Stomach smooth muscle (tissue), 2 donors: ENCODE data around the gene ATG14.
"Not testable (repeated sequence)": the region's sequence is repeated elsewhere in the genome, so short reads cannot be mapped to it uniquely, and the experiment has no call there.

Experiments used
- H3K27ac ChIP-seq: one replicate; pipeline ENCODE4 v1.7.0; 2013; ENCODE audit warnings: mild to moderate bottlenecking, low read length, inconsistent platforms
- H3K27me3 ChIP-seq, 2 donors: one replicate each; pipeline ENCODE4 v1.7.0; 2013; ENCODE audit warnings: low read length in 2 of 2; ENCODE audit not compliant: insufficient read depth in 2 of 2, control insufficient read depth in 1 of 2
- H3K36me3 ChIP-seq, 2 donors: one replicate each; pipeline ENCODE4 v1.7.0; 2013; ENCODE audit warnings: low read length in 2 of 2; ENCODE audit not compliant: control insufficient read depth in 2 of 2, insufficient read depth in 2 of 2
- H3K4me1 ChIP-seq: one replicate; pipeline ENCODE4 v1.7.0; 2013; ENCODE audit warnings: low read length; ENCODE audit not compliant: control insufficient read depth, insufficient read depth
- H3K4me3 ChIP-seq, 2 donors: one replicate each; pipeline ENCODE4 v1.7.0; 2013; ENCODE audit warnings: low read length in 2 of 2
- H3K9ac ChIP-seq, 2 donors: one replicate each; pipeline ENCODE4 v1.7.0; 2013; ENCODE audit warnings: low read length in 2 of 2, mild to moderate bottlenecking in 1 of 2
- H3K9me3 ChIP-seq, 2 donors: one replicate each; pipeline ENCODE4 v1.7.0; 2013; ENCODE audit warnings: low read length in 2 of 2; ENCODE audit not compliant: control insufficient read depth in 2 of 2
- donor health status: healthy.
- donor health status: Pancreatic carcinoma.

The ATG14 gene

GRCh38 chr14:55387121-55387520 lies 24.5 kb downstream of the ATG14 start:
- Histone ChIP-seq H3K4me1 (no peaks in the 10 kb centered on the region), H3K9me3 (no peaks in the 10 kb centered on the region), H3K36me3 (peaks cover 17 to 28% of the 10 kb centered on the region in 2 donors), H3K27ac (no peak overlapping the region), H3K9ac (no peak overlapping the region), H3K4me3 (no peak overlapping the region), H3K27me3 (no peaks in the 10 kb centered on the region)

- H3K9me3 ChIP-seq: no peaks in the 10 kb centered on the region
- H3K27me3 ChIP-seq: no peaks in the 10 kb centered on the region
- no peak overlapping the region for H3K4me3 ChIP-seq
- H3K36me3 ChIP-seq: peaks cover 21 to 33% of the 10 kb centered on the region in 2 donors
- no peak overlapping the region for H3K9ac ChIP-seq
- H3K4me1 ChIP-seq: no peaks in the 10 kb centered on the region
- H3K27ac ChIP-seq: no peak overlapping the region
These were observed 25.4 kb downstream of the ATG14 start for GRCh38 chr14:55386037-55386808.

- Histone ChIP-seq H3K27me3 (no peaks in the 10 kb centered on the region), H3K27ac (no peak overlapping the region), H3K4me3 (no peak overlapping the region), H3K9me3 (no peaks in the 10 kb centered on the region), H3K4me1 (no peaks in the 10 kb centered on the region), H3K36me3 (peaks cover 31 to 43% of the 10 kb centered on the region in 2 donors), H3K9ac (no peak overlapping the region)
These were observed 27.1 kb downstream of the ATG14 start for GRCh38 chr14:55384536-55384935.

GRCh38 chr14:55383541-55384140 lies 28.0 kb downstream of the ATG14 start:
- Histone ChIP-seq H3K9ac (no peak overlapping the region), H3K9me3 (no peaks in the 10 kb centered on the region), H3K27ac (no peak overlapping the region), H3K4me1 (no peaks in the 10 kb centered on the region), H3K36me3 (peaks cover 33 to 46% of the 10 kb centered on the region in 2 donors), H3K4me3 (no peak overlapping the region), H3K27me3 (no peaks in the 10 kb centered on the region)

- H3K4me3 ChIP-seq, H3K27me3 ChIP-seq, H3K27ac ChIP-seq, H3K9ac ChIP-seq, H3K9me3 ChIP-seq, H3K4me1 ChIP-seq: not testable (repeated sequence)
- H3K36me3 ChIP-seq: peaks cover 35 to 46% of the 10 kb centered on the region in 2 donors
These were observed 28.6 kb downstream of the ATG14 start for GRCh38 chr14:55383056-55383466.

GRCh38 chr14:55382483-55382882 lies 29.1 kb downstream of the ATG14 start:
- H3K27ac ChIP-seq: no peak overlapping the region
- no peak overlapping the region for H3K4me3 ChIP-seq
- no peaks in the 10 kb centered on the region for H3K9me3 ChIP-seq
- no peak overlapping the region for H3K9ac ChIP-seq
- H3K36me3 ChIP-seq: peaks cover 37 to 47% of the 10 kb centered on the region in 2 donors
- no peaks in the 10 kb centered on the region for H3K27me3 ChIP-seq
- no peaks in the 10 kb centered on the region for H3K4me1 ChIP-seq

- Histone ChIP-seq H3K4me3 (no peak overlapping the region), H3K4me1 (no peaks in the 10 kb centered on the region), H3K36me3 (peaks cover 38 to 48% of the 10 kb centered on the region in 2 donors), H3K9ac (no peak overlapping the region), H3K9me3 (no peaks in the 10 kb centered on the region), H3K27ac (no peak overlapping the region), H3K27me3 (no peaks in the 10 kb centered on the region)
These were observed 30.1 kb downstream of the ATG14 start for GRCh38 chr14:55381561-55381960.

GRCh38 chr14:55381040-55381439 lies 30.6 kb downstream of the ATG14 start:
- no peaks in the 10 kb centered on the region for H3K4me1 ChIP-seq
- H3K9me3 ChIP-seq: no peaks in the 10 kb centered on the region
- H3K4me3 ChIP-seq: no peak overlapping the region
- no peaks in the 10 kb centered on the region for H3K27me3 ChIP-seq
- H3K9ac ChIP-seq: no peak overlapping the region
- no peak overlapping the region for H3K27ac ChIP-seq
- H3K36me3 ChIP-seq: peaks cover 43 to 48% of the 10 kb centered on the region in 2 donors

GRCh38 chr14:55377236-55377635 lies 34.4 kb downstream of the ATG14 start:
- H3K27ac ChIP-seq: no peak overlapping the region
- H3K36me3 ChIP-seq: peaks cover 41 to 43% of the 10 kb centered on the region in 2 donors

GRCh38 chr14:55374771-55375170 lies 36.9 kb downstream of the ATG14 start:
- H3K9ac ChIP-seq: no peak overlapping the region
- H3K9me3 ChIP-seq: no peaks in the 10 kb centered on the region
- peaks cover 24 to 30% of the 10 kb centered on the region in 2 donors for H3K36me3 ChIP-seq
- no peak overlapping the region for H3K27ac ChIP-seq
- H3K4me3 ChIP-seq: no peak overlapping the region
- H3K27me3 ChIP-seq: no peaks in the 10 kb centered on the region
- no peaks in the 10 kb centered on the region for H3K4me1 ChIP-seq

More at GRCh38 chr14:55377236-55377635, 34.4 kb downstream of the ATG14 start:
- Histone ChIP-seq H3K9ac (no peak overlapping the region), H3K4me1 (no peaks in the 10 kb centered on the region), H3K9me3 (no peaks in the 10 kb centered on the region), H3K27me3 (no peaks in the 10 kb centered on the region), H3K4me3 (no peak overlapping the region)
